Vagina (tissue), 2 donors: Measurements from ENCODE around the gene NELFA. TPM values are rescaled to one million over a fixed set of nuclear protein-coding genes. Genes with fewer than 3 reads are reported as not detected.
A peak's percentile ranks its signal among the peaks of the same experiment; 100 is the strongest.
"Not testable (repeated sequence)": the region's sequence is repeated elsewhere in the genome, so short reads cannot be mapped to it uniquely, and the experiment has no call there.

Experiments used
- DNase-seq, 2 donors: peaks; one replicate each; pipeline ENCODE4 v3.0.0-alpha.2; 2017; ENCODE audit errors: extremely low spot score in 2 of 2
- H3K27ac ChIP-seq: fragments of 200-600 bp; sonication (generic); one replicate; pipeline ENCODE4 v1.5.1; 2019
- H3K27me3 ChIP-seq: fragments of 200-600 bp; sonication (generic); one replicate; pipeline ENCODE4 v1.5.1; 2019
- H3K36me3 ChIP-seq, 2 donors: fragments of 200-600 bp; sonication (generic); one replicate each; pipeline ENCODE4 v1.5.1; 2017 to 2019
- H3K4me1 ChIP-seq: fragments of 200-600 bp; sonication (generic); one replicate; pipeline ENCODE4 v1.5.1; 2019
- H3K4me3 ChIP-seq, 2 donors: fragments of 200-600 bp; sonication (generic); 1 replicate in 1 of 2; 2 replicates in 1 of 2; pipeline ENCODE4 v1.5.1; 2016 to 2019
- H3K9me3 ChIP-seq: fragments of 200-600 bp; sonication (generic); one replicate; pipeline ENCODE4 v1.5.1; 2019
- POLR2A ChIP-seq, 2 donors: fragments of 450-650 bp; IDR thresholded peaks; one replicate each; pipeline ENCODE4 v1.6.1; 2017; ENCODE audit warnings: antibody characterized with exemption in 2 of 2, mild to moderate bottlenecking in 2 of 2, moderate library complexity in 2 of 2
- POLR2AphosphoS5 ChIP-seq, 2 donors: sonication (generic); formaldehyde crosslinking; IDR thresholded peaks; one replicate each; pipeline ENCODE4 v1.9.0; 2017; ENCODE audit warnings: antibody characterized with exemption in 2 of 2, mild to moderate bottlenecking in 2 of 2, low read depth in 1 of 2; ENCODE audit not compliant: insufficient read depth in 1 of 2
- intact Hi-C: fragments of 100-400 bp; cut with DNase I; formaldehyde crosslinking; loops from one replicate; pipeline ENCODE4 v1.15.1; 2023
- total RNA-seq: library from RNA; depleted of rRNA; stranded (reverse); fragments of >200 nt; gene quantifications from one replicate; pipeline ENCODE4 v1.2.3, GENCODE V29; 2016
- TF ChIP-seq, protein P1 (sequence below), 3 experiments: fragments of 450-650 bp in 2 of 3; fragments of 200-600 bp in 1 of 3; sonication (generic) in 1 of 3; IDR thresholded peaks; one replicate each; pipeline ENCODE4 v1.5.1; 2017 to 2019; ENCODE audit warnings: antibody characterized with exemption in 3 of 3, mild to moderate bottlenecking in 2 of 3, moderate library complexity in 2 of 3

The NELFA gene
- total RNA-seq, 1 donor from 2014 or later, result 19.6 TPM

DNA sequence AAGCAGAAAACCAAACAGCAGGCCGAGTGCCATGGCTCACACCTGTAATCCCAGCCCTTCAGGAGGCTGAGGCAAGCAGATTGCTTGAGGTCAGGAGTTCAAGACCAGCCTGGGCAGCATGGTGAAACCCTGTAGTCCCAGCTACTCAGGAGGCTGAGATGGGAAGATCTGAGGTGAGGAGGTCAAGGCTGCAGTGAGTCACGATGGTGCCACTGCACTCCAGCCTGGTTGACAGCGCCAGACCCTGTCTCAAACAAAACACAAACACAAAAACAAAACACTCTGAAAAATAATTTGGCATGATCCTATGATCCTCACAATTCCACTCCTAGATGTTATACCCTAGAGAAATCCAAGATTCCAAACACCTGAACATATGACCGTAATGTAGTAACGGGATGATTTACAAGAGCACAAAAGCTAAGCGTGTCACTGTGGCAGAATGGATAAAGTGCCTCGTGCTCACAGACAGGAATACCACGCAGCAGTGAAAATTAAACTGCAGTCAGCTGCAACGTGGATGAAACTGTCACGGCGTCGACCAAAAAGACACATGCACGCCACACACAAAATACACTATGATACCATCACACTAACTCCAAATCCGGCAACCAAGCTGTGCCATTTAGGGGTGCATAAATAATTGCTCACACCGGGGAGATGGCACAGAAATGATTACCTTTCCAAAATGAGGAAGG is 1.7 kb downstream of the NELFA start:
- no peak overlapping the region for H3K27ac ChIP-seq
- H3K36me3 ChIP-seq, result peaks cover 0 to 16% of the 10 kb centered on the region in 2 donors
- TF ChIP-seq POLR2AphosphoS5 (IDR thresholded peaks at IDR 0.05; ENCODE audit: insufficient read depth in 1 of 2, low read depth in 1 of 2) (no peak), POLR2A (IDR thresholded peaks at IDR 0.05) (no peak)
- TF ChIP-seq, protein P1, sequence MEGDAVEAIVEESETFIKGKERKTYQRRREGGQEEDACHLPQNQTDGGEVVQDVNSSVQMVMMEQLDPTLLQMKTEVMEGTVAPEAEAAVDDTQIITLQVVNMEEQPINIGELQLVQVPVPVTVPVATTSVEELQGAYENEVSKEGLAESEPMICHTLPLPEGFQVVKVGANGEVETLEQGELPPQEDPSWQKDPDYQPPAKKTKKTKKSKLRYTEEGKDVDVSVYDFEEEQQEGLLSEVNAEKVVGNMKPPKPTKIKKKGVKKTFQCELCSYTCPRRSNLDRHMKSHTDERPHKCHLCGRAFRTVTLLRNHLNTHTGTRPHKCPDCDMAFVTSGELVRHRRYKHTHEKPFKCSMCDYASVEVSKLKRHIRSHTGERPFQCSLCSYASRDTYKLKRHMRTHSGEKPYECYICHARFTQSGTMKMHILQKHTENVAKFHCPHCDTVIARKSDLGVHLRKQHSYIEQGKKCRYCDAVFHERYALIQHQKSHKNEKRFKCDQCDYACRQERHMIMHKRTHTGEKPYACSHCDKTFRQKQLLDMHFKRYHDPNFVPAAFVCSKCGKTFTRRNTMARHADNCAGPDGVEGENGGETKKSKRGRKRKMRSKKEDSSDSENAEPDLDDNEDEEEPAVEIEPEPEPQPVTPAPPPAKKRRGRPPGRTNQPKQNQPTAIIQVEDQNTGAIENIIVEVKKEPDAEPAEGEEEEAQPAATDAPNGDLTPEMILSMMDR (IDR thresholded peaks at IDR 0.05), result no peak
- intact Hi-C loops, result no loop called here
- no peak for DNase-seq
- no peaks in the 10 kb centered on the region for H3K27me3 ChIP-seq
- H3K4me1 ChIP-seq, result peaks cover 33% of the 10 kb centered on the region
- peak overlapping the region; percentile 70 to 95 for H3K4me3 ChIP-seq
- H3K9me3 ChIP-seq, result no peaks in the 10 kb centered on the region

DNA sequence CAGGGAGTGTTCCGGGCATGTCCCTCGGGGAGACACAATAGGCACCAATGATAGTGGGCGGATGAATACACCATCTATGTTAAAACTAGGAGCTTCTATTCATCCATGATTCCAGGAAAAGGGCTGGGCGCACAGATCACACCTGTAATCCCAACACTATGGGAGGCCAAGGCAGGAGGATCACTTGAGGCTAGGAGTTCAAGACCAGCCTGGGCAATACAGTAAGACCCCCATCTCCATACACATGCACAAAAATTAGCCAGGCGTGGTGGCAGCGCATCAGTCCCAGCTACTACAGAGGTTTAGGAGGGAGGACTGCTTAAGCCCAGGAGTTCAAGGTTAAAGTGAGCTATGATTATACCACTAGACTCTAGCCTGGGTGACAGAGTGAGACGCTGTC is 2.4 kb downstream of the NELFA start:
- no peaks in the 10 kb centered on the region for H3K9me3 ChIP-seq
- peaks cover 0 to 16% of the 10 kb centered on the region in 2 donors for H3K36me3 ChIP-seq
- DNase-seq, result no peak
- H3K27me3 ChIP-seq, result no peaks in the 10 kb centered on the region
- no peak overlapping the region for H3K27ac ChIP-seq
- intact Hi-C loops, result no loop called here
- H3K4me3 ChIP-seq, result no peak overlapping the region
- TF ChIP-seq POLR2A (IDR thresholded peaks at IDR 0.05) (no peak), POLR2AphosphoS5 (IDR thresholded peaks at IDR 0.05; ENCODE audit: insufficient read depth in 1 of 2, low read depth in 1 of 2) (no peak)
- TF ChIP-seq, protein P1 (IDR thresholded peaks at IDR 0.05), result no peak
- peaks cover 33% of the 10 kb centered on the region for H3K4me1 ChIP-seq

DNA sequence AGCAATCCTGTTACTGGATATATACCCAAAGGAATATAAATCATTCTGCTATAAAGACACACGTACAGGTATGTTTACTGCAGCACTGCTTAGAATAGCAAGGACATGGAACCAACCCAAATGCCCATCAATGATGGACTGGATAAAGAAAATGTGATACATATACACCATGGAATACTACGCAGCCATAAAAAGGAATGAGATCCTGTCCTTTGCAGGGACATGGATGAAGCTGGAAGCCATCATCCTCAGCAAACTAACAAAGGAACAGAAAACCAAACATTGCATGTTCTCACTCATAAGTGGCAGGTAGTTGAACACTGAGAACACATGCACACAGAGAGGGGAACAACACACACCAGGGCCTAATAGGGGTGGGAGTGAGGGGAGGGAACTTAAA is 5.4 kb downstream of the NELFA start:
- intact Hi-C loops, H3K27me3 ChIP-seq, DNase-seq, H3K4me3 ChIP-seq, H3K27ac ChIP-seq, H3K9me3 ChIP-seq: not testable (repeated sequence)
- peaks cover 0 to 16% of the 10 kb centered on the region in 2 donors for H3K36me3 ChIP-seq
- peaks cover 23% of the 10 kb centered on the region for H3K4me1 ChIP-seq

DNA sequence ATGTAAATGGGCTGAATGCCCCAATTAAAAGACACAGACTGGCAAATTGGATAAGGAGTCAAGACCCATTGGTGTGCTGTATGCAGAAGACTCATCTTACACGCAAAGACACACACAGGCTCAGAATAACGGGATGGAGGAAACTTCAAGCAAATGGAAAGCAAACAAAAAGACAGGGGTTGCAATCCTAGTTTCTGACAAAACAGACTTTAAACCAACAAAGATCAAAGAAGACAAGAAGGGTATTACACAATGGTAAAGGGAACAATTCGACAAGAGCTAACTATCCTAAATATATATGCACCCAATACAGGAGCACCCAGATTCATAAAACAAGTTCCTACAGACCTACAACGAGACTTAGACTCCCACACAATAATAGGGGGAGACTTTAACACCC is 9.5 kb downstream of the NELFA start:
- H3K27ac ChIP-seq, DNase-seq, H3K4me3 ChIP-seq, H3K27me3 ChIP-seq, H3K36me3 ChIP-seq, H3K9me3 ChIP-seq, H3K4me1 ChIP-seq, intact Hi-C loops: not testable (repeated sequence)

DNA sequence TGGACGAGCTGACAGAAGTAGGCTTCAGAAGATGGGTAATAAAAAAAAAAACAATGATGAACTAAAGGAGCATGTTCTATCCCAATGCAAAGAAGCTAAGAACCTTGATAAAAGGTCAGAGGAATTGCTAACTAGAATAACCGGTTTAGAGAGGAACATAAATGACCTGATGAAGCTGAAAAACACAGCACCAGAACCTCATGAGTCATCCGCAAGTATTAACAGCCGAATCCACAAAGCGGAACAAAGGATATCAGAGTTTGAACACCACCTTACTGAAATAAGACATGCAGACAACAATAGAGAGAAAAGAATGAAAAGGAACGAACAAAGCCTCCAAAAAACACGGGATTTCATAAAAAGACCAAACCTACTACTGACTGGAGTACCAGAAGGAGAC is 10.5 kb downstream of the NELFA start:
- Histone ChIP-seq H3K36me3 (peaks cover 0 to 2% of the 10 kb centered on the region in 2 donors), H3K27ac (no peak overlapping the region), H3K9me3 (no peaks in the 10 kb centered on the region), H3K4me3 (no peak overlapping the region), H3K27me3 (no peaks in the 10 kb centered on the region), H3K4me1 (peaks cover 3% of the 10 kb centered on the region)
- intact Hi-C loops, result no loop called here
- DNase-seq, result no peak
- TF ChIP-seq POLR2AphosphoS5 (IDR thresholded peaks at IDR 0.05; ENCODE audit: insufficient read depth in 1 of 2, low read depth in 1 of 2) (peak in 1 of 2 donors; percentile 65), POLR2A (IDR thresholded peaks at IDR 0.05) (no peak)

DNA sequence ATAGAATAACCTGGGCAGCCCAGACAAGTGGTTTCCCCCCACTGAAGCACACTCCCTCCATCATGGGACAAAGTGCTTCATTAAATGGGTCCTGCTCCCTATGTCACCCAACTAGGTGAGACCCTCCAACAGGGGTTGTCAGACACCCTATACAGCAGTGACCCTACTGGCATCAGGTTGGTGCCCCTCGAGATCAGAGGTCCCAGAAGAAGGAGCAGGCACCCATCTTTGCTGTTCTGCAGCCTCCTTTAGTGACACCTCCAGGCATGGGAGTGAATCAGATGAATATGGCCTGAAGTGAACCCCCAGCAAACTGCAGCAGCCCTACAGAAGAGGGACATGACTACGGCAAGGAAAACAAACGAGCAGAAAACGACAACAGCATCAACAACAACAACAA is 11.1 kb downstream of the NELFA start:
- intact Hi-C loops, result no loop called here
- H3K4me1 ChIP-seq, result peaks cover 9% of the 10 kb centered on the region
- no peak overlapping the region for H3K27ac ChIP-seq
- no peak for TF ChIP-seq POLR2AphosphoS5 (IDR thresholded peaks at IDR 0.05; ENCODE audit: insufficient read depth in 1 of 2, low read depth in 1 of 2)
- TF ChIP-seq, protein P1 (IDR thresholded peaks at IDR 0.05), result no peak
- H3K36me3 ChIP-seq, result no peaks in the 10 kb centered on the region
- H3K9me3 ChIP-seq, result no peaks in the 10 kb centered on the region
- H3K27me3 ChIP-seq, result no peaks in the 10 kb centered on the region
- peak in 1 of 2 donors; percentile 60 for DNase-seq
- H3K4me3 ChIP-seq, result no peak overlapping the region
